ENCODE results near the gene SPATA21.

DNA sequence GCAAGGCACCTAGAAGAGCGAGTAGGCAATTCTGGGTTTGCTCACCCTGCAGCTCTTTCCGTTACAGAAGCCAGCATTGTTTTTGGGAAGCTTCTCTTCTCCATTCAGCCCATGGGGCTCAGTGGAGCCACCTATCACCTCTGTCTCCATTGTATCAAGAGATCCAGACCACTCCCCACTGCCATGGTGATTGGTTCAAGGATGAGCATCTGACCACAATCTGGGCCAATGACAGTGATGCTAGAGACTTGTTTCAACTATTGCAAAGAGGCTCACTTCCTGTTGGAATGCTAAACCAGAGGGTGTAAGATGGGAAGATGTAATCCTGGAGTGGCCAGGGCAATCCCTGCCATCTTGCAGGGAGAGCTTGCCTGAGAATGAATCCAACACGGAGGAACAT lies 6.6 kb downstream of the SPATA21 start:
- TF ChIP-seq POLR2A (IDR thresholded peaks at IDR 0.05; ENCODE audit: low read length) (no peak), GATA1 (IDR thresholded peaks at IDR 0.05; ENCODE audit: low read depth, low read length) (no peak)
